ENCODE data around the gene CES5A.

DNA sequence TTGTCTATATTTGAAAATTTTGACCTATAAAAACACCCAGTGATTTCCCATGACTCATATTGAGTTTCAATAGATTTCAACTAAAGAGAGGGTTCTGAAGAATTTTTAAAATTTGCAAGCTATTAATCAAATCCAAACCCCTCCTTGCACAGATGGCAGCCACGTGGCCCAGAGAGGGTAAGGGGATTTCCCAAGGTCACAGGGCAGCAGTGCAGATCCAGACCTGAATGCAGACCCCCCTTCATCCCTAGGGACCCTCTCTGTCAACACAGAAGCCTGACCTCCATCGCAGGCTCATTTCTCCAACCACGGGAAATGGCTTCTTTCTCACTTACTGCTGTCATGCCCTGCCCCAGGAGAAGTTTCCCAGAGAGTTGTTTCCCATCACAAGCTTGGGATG lies 24.7 kb upstream of the CES5A start:
- TF ChIP-seq, protein P1, sequence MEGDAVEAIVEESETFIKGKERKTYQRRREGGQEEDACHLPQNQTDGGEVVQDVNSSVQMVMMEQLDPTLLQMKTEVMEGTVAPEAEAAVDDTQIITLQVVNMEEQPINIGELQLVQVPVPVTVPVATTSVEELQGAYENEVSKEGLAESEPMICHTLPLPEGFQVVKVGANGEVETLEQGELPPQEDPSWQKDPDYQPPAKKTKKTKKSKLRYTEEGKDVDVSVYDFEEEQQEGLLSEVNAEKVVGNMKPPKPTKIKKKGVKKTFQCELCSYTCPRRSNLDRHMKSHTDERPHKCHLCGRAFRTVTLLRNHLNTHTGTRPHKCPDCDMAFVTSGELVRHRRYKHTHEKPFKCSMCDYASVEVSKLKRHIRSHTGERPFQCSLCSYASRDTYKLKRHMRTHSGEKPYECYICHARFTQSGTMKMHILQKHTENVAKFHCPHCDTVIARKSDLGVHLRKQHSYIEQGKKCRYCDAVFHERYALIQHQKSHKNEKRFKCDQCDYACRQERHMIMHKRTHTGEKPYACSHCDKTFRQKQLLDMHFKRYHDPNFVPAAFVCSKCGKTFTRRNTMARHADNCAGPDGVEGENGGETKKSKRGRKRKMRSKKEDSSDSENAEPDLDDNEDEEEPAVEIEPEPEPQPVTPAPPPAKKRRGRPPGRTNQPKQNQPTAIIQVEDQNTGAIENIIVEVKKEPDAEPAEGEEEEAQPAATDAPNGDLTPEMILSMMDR (IDR thresholded peaks at IDR 0.05): no peak
- no peak for TF ChIP-seq POLR2AphosphoS5 (IDR thresholded peaks at IDR 0.05)
- no peak for TF ChIP-seq POLR2A (IDR thresholded peaks at IDR 0.05)
- no peak for TF ChIP-seq EP300 (IDR thresholded peaks at IDR 0.05)
